Measurements from ENCODE around the gene LPP.

LPP gene

GRCh38 chr3:188326111-188326510, 172.2 kb downstream of the LPP start:
- DNase-seq (ENCODE audit: low spot score) = no peak

GRCh38 chr3:188326968-188327367, 173.0 kb downstream of the LPP start:
- no peak for DNase-seq (ENCODE audit: low spot score)

- no peak for DNase-seq (ENCODE audit: low spot score)
Measured at GRCh38 chr3:188327433-188327832, 173.5 kb downstream of the LPP start.

- no peak for DNase-seq (ENCODE audit: low spot score)
Measured at GRCh38 chr3:188330138-188330537, 176.2 kb downstream of the LPP start.

- no peak for DNase-seq (ENCODE audit: low spot score)
Measured at GRCh38 chr3:188331166-188331565, 177.2 kb downstream of the LPP start.

GRCh38 chr3:188332085-188332484, 178.1 kb downstream of the LPP start:
- no peak for DNase-seq (ENCODE audit: low spot score)

GRCh38 chr3:188335656-188336055, 181.7 kb downstream of the LPP start:
- no peak for DNase-seq (ENCODE audit: low spot score)

GRCh38 chr3:188336178-188336577, 182.2 kb downstream of the LPP start:
- DNase-seq (ENCODE audit: low spot score) = no peak

GRCh38 chr3:188337232-188337631, 183.3 kb downstream of the LPP start:
- no peak for DNase-seq (ENCODE audit: low spot score)

- DNase-seq (ENCODE audit: low spot score) = no peak
Measured at GRCh38 chr3:188338086-188338485, 184.1 kb downstream of the LPP start.

GRCh38 chr3:188339410-188340295, 185.7 kb downstream of the LPP start:
- DNase-seq (ENCODE audit: low spot score) = peak; percentile 52

GRCh38 chr3:188341501-188341900, 187.5 kb downstream of the LPP start:
- DNase-seq (ENCODE audit: low spot score) = no peak

- no peak for DNase-seq (ENCODE audit: low spot score)
Measured at GRCh38 chr3:188342991-188343732, 189.2 kb downstream of the LPP start.

- DNase-seq (ENCODE audit: low spot score) = no peak
Measured at GRCh38 chr3:188343894-188344293, 189.9 kb downstream of the LPP start.

GRCh38 chr3:188345223-188345622, 191.3 kb downstream of the LPP start:
- DNase-seq (ENCODE audit: low spot score) = no peak

GRCh38 chr3:188348435-188349244, 194.7 kb downstream of the LPP start:
- no peak for DNase-seq (ENCODE audit: low spot score)

GRCh38 chr3:188349351-188349901, 195.5 kb downstream of the LPP start:
- no peak for DNase-seq (ENCODE audit: low spot score)

GRCh38 chr3:188349933-188350332, 196.0 kb downstream of the LPP start:
- no peak for DNase-seq (ENCODE audit: low spot score)

GRCh38 chr3:188350961-188351360, 197.0 kb downstream of the LPP start:
- DNase-seq (ENCODE audit: low spot score) = no peak

GRCh38 chr3:188351648-188352047, 197.7 kb downstream of the LPP start:
- DNase-seq (ENCODE audit: low spot score) = no peak

- no peak for DNase-seq (ENCODE audit: low spot score)
Measured at GRCh38 chr3:188352196-188352927, 198.4 kb downstream of the LPP start.
